CMK (cell line): Measurements from ENCODE around the gene BAHCC1.

ENCODE experiments used
- DNase-seq: peaks from one replicate; pipeline ENCODE4 v3.0.0-alpha.2; 2010; ENCODE audit warnings: low read depth

The BAHCC1 gene

DNA sequence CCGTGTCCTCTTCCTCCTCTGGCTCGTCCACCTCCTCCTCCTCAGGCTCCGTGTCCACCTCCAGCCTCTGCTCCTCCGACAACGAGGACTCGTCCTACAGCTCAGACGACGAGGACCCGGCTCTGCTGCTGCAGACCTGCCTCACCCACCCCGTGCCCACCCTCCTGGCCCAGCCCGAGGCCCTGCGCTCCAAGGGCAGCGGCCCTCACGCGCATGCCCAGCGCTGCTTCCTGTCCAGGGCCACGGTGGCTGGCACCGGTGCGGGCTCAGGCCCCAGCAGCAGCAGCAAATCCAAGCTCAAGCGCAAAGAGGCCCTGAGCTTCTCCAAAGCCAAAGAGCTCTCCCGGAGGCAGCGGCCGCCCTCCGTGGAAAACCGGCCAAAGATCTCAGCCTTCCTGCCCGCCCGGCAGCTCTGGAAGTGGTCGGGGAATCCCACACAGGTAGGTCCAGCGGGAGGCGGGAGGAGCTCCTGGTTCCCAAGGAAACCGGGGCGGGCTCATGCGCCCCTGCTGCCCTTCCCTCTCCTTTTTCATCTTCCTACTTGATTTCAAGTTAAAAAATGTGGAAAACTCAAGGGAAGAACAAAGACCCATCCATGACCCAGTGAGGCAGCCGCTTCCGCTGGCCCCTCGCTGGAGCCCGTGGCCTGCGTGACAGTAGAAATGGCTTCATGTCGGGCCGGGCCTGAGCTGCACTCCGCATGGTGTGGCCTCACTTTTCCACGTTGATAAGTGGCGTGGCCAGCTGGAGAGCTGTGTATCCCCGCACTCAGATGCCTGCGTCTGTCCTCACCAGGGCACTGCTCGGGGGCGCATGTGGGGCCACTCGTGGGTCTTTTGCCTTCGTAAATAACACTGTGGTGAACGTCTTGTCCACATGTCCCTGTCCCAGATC lies 66.6 kb downstream of the BAHCC1 start:
- no peak for DNase-seq

DNA sequence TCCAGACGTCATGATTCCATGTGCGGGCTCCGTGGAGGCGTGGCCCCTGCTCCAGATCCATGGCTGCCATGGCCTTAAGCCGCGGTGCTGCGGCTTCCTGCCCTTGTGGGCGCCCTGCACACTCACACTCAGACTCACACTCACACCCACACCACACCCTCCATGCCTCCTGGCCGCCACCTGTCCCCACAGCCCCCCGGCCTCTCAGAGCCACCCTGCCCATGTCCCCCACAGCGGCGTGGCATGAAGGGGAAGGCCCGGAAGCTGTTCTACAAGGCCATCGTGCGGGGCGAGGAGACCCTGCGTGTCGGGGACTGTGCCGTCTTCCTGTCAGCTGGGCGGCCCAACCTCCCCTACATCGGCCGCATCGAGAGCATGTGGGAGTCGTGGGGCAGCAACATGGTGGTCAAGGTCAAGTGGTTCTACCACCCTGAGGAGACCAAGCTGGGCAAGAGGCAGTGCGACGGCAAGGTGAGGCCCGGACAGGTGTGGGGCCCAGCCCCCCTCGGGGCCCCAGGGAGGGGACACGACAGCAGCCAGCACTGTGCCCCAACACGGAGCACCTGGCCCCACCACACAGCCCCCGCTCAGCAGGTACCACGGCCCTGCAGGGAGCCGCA lies 67.4 kb downstream of the BAHCC1 start:
- no peak for DNase-seq

DNA sequence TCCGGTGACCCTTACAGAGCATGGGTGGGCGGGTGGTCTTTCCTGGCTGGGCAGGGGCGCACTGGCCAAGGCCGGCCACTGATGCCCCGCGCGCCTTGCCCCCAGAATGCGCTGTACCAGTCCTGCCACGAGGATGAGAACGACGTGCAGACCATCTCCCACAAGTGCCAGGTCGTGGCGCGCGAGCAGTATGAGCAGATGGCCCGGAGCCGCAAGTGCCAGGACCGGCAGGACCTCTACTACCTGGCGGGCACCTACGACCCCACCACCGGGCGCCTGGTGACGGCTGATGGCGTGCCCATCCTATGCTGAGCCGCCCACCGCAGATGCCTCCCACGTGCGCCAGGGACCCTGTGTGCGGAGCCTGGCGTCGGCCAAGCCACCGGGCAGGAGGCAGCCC lies 68.2 kb downstream of the BAHCC1 start:
- DNase-seq, result no peak

DNA sequence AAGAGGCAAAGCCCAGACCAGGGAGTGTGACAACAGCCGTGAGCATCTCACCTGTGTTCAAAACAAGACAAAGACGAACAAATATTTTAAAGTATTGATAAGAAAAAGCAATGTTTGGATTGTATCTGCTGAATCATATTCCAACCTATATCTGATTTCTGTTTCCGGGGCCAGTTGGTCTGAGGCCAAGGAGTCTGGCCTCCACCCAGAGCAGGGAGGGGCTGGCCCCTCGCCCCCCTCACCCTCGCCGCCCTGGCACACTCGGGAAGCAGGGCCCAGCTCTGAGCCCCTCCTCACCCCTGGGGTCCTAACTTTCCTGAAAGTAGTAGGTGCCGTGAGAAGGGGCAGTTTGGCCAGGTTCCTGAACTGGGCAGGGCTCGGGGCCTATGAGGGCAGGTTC lies 69.3 kb downstream of the BAHCC1 start:
- no peak for DNase-seq

DNA sequence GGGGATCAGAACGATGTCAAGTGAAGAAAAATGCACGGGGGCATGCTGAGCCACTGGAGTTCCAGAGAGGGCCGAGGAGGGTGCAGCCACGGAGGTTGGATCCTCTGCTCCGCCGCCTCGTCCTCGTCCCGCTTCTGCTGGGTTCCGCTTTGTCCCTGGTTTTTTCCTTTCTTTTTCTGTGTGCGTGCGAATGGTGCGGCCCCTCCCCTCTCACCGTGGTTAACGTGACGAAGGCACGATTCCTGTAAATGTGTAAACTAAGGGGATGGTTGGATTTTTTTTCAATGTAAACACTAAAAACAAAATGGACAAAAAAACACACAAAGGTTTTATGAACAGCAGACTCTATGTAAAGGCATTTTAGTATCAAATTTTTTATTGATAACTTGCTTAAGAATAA lies 70.7 kb downstream of the BAHCC1 start:
- no peak for DNase-seq

DNA sequence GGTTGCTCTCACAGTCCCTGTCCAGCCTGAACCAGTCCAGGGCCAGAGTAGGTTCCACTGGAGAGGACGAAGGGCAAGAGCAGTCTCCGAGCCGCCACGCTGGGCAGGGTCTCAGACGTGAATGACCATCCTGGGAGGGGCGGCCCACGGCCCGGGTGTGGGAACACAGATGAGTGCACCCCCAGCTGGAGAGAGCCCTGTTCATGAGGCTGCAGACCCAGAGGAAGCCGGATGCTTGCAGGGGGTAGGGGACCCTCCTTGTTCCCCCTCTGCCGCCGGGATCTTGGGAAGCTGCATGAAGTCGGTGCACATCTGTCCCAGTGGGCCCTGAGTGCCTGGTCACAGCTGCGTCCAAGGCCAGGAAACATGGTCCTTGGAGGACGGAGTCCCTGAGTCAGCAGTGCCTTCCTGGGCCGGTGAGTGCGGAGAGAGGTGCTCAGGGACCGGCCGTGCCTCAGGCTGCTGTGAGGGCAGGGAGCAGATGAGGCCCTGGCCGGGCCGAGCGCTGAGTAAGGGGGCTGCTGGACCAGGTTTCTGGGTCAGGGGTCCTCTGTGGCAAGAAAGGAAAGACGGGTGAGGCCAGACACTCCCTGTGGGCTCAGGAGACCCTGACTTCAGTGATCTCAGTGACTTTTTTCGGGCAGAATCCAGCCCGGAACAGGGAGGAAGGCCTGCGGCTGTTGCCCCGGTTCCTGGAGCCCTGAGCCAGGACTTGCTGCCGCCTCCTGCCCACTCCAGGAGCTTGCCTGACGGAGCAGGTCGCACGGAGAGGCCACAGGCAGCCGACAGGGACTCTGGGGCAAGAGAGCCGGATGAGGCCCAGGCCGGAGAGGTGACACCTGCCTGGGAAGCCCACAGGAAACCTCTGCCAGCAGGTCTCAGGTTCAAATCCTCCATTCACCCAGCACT lies 71.6 kb downstream of the BAHCC1 start:
- no peak for DNase-seq

- DNase-seq, result no peak
These were observed 73.0 kb downstream of the BAHCC1 start for GRCh38 chr17:81468111-81468769.

DNA sequence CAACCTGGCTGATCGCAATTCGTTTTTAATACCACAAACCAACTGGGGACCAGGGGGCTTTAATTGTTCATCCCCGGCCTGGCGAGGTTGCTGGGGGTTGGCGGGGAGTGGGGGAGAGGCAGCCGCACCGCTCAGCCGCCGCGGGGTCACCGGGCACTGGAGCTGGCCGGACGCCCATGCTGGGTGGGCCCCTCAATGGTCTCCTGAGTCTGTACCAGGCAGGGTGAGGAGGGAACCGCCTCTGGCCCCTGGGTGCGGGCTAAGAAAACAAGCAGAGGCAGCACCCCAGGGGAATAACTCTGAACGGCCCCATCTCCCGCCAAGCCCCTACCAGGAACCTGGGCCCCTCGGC lies 73.5 kb downstream of the BAHCC1 start:
- DNase-seq, result no peak

DNA sequence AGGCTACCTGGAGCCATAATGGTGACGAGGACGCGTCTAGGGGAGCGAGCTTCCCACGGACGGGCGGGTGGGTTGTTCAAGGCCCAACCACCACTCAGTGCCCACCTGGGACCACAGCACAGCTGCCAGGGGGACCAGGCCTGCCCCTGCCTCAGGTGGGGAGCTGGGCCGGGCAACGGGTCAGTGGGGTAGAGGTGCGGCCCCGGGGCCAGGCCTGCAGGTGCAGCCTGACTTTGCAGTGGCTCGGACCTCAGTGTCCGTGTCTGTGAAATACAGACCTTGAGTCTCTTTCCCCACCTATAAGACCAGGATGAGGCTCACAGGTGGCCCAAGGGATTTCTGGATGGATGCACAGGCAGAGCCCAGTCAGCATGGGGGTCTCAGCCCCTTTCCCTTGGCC lies 74.0 kb downstream of the BAHCC1 start:
- no peak for DNase-seq

DNA sequence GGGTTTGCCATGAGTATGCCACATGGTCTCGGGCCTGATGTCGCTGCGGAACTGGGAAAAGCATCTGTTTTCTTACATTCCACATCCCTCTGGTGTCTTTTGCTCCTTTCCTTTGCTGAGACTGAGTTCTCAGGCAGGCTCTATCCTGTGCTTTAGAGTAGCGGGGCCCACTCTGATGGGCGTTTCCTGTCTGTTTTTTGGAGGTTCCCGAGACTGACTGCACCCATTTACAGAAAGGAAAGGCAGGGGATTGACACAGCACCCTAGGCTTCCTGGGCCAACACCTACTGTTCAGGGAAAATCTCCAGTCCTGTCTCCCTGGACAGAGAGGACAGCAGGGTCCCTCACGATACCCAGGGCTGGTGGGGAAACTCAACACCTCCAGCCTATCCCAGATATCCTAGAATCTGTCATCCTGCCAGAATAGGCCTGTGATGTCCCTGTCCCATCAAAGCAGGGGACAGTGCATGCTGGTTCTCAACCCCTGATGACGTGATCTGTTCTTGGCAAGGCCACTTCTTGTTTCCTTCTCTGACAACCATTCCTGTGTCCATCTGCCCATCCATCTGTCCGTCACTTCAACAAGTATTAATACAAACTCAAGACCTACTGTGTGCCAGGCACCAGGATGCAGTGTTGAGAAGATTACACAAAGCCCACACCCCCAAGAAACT lies 75.2 kb downstream of the BAHCC1 start:
- DNase-seq, result no peak

DNA sequence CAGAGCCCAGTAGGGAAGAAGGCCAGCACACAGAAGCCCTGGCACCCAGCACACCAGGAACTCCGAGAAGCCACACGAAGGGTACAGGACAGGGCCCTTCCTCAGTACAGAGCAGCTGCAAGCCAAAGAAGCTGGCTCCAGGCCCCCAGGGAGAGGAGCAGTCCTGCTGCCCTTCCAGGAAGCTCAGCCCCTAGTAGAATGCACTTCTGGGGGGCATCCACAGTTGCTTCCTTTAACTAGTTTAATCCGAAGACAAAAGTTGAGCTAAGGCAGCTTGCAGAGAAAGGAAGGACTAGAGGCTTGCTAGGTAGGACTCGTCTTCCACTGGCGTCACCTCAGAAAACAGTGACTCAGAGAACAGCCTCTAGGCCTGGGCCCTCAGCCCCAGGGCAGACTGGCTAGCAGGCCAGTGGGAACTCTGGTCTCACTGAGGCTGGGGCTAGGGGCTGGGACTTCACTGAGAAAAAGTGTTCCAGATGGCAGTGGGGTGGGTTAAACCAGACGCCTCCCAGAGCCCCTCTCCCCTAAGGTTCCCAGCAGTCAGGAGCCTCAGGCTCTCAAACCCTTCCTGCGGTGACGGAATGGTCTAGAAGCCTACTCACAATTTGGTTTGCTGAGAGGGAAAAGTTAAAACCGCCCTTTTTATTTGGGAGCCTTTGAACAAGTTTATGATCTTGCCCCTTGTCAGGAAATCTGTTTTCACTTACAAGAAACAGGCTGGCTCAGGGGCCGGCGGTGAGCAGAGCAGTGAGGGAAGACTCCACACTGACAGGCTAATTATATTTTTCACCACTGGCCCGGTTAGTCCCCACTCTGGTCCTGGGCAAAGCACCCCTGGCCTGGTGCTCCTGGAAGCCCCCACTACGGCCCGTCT lies 75.9 kb downstream of the BAHCC1 start:
- no peak for DNase-seq

DNA sequence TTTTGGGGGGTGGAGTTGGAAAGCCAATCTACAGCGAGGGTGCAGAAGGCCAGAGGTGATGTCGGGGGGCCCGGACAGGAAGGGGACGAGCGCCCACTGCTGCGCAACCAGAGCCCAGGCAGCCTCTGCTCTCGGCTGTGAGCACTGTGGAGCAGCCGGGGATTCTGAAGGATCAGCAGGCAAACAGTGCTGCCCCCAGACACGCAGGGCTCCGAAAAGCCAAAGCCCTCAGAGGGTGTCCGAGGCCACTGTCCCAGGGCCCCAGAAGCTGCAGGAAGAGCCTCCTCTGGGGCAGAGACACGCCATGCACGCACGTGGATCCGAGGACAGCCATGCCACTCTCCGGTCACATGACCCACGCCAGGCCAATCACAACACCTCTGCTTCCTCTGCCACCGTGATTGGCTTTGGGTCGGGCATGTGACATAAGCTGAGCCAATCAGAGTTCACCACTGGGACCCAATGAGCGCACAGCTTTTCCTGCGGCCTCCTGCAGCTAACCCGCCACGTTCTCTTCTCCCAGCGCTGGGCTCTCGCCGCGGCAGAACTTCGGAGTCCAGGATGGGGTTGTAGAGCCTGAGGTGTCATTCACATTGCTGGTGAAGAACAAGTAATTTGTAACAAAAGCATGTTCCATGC lies 76.7 kb downstream of the BAHCC1 start:
- no peak for DNase-seq

GRCh38 chr17:81473019-81473418 lies 77.8 kb downstream of the BAHCC1 start:
- no peak for DNase-seq

DNA sequence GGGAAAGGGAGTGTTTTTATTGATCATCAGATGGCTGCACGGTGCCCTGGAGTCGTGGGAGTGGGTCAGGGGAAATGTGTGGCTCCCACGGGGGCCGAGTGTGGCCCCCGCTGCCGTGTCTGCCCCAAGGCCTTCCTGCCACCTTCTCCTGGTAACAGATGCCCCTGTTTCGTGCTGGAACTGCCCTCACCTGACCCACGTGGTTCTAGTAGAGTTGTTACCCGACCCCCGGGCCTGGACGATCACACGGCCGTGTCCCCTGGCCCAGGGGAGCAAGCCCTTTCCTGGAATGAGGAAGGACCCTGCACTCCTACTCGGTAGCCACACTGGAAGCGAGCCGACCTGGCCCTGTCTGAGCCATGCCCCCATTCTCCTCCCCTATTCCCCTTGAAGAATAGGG lies 79.7 kb downstream of the BAHCC1 start:
- DNase-seq, result no peak

- DNase-seq, result no peak
These were observed 80.8 kb downstream of the BAHCC1 start for GRCh38 chr17:81476097-81476496.

DNA sequence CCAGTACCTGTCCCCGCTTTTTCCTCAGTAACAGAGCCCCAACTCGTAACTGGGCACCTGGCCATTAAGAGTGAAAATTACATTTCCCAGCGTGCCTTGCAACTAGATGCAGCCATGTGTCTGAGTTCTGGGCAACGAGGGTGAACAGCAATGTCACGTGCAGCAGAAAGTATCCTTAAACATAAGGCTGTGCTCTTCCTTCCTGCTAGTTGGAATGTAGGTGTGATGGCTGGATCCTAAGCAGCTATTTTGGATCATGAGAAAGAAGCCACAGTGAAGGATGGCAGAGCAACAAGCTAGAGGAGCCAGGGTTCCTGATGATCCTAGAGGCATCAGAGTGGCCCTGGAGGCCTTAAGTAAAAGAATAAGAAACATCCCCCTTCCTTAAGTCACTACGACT lies 81.4 kb downstream of the BAHCC1 start:
- no peak for DNase-seq

DNA sequence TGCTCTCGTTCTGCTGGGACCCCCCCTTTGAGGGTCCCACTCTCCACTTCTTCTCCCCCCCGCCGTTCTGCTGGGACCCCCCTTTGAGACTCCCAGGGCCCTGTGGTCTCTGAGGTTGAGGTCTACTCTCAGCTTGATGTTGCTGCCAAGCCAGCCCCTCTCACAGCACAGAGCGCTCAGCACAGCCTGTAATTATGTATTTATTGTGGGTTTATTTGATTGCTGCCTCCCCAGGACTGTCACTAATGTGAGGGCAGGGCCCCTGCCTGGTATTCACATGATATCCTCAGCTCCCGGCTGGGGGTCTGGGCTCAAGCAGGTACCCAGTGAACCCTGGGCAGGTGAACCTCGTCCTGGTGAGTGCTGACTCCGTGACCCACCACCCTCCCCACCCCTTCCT lies 81.9 kb downstream of the BAHCC1 start:
- no peak for DNase-seq

DNA sequence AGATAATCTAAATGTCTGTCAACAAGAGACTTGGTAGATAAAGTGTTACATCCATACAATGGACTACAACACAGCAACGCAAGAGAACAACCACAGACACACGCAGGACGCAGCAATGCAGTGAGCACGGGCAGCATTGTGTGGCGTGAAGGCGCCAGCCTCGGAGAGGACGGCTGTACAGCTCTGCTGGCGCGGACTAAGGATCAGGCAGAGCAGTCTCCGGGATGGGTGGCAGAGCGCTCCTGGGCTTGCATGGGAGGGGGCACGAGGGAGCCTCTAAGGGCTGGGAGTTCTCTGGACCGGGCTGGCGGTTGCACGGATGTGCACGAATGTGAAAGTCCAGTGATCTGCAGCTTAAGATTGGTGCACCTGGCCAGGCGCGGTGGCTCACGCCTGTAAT lies 82.9 kb downstream of the BAHCC1 start:
- no peak for DNase-seq

DNA sequence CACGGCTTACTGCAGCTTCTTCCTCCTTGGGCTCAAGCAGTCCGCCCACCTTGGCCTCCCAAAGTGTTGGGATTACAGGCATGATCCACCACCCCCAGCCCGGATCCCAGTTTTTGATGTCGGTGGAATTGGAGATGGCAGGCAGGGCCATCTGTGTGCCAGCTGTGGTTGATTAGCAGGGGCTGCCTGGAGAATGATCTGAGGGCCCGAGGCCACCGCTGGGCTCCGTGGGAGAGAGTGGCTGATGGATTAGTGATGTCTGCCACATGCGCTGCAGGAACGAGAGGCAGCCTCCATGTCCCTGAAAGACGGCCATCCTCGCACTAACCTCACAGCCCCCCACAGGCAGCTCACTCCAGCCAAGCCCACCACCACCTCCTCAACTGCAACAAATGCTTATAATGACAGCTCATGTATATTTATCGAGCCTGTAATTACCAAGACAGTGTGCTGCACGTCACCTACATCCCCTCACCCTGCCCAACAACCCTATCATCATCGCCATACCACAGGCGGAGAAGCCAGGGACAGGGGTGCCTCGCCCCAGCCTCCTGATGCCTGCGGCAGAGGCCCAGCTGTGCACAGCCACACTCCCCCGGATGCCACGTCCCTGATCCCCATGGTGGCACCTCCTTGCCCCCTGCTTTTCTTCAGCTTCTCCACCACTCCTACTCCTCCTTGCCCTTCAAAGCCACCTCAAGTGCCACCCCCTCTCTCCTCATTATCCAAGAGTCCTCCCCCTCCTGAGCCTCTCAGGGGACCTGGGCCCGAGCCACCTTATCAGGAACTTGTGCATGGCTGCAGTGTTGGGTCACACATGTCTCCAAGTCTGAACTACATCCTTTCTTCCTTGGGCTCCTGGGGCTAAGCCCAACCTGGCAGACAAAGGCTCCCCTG lies 84.2 kb downstream of the BAHCC1 start:
- no peak for DNase-seq
